ENCODE data around the gene CENPM. TPM values are rescaled to one million over a fixed set of nuclear protein-coding genes. Genes with fewer than 3 reads are reported as not detected.

Gene CENPM
- total and polyA plus RNA-seq, 9 of the 15 experiments (the other 6 are each of a cell fraction or from before 2014, with no cell fraction given) = 11.3 to 67.7 (median 32.3) TPM

DNA sequence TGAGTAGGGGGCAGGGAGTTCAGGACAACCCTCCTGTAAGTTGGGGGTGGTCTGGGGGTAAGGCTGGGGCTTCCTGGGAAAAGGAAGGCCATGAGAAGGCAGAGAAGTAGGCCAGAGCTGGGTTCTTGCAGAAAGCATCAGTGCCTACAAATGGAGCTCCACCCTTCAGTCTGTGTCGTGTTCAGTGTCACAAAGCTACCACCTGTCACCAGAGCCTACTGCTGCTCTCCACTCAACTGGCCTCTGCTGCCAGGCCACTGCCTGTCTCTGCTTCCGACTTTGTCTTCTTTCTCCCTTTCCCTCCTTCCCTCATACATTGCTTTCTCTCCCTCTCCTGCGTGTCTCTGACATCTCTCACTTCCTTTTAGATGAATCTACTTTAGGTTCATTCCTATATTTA, 48.3 kb upstream of the CENPM start:
- intact Hi-C loops (cut with micrococcal nuclease) = no loop called here

More for the DNA sequence above, 48.3 kb upstream of the CENPM start:
- Histone ChIP-seq H3K36me3 (ENCODE audit: control insufficient read depth, insufficient read depth, low read length) (no peaks in the 10 kb centered on the region), H3K9ac (ENCODE audit: insufficient read depth in 1 of 2, low read depth in 2 of 2, low read length in 2 of 2) (no peak overlapping the region), H3K79me2 (ENCODE audit: control insufficient read depth, insufficient read depth, low read length) (no peaks in the 10 kb centered on the region), H3K9me3 (replicated peaks; ENCODE audit: control insufficient read depth, insufficient read depth, low read depth, low read length) (no peaks in the 10 kb centered on the region), H3K27ac (ENCODE audit: extremely low read depth, low read depth, low read length) (no peak overlapping the region), H3K4me2 (ENCODE audit: insufficient read depth, low read length) (no peak overlapping the region), H3K27me3 (ENCODE audit: control insufficient read depth in 2 of 2, insufficient read depth in 2 of 2, low read length in 2 of 2) (peaks cover 11 to 47% of the 10 kb centered on the region in 2 experiments; a peak in 4 of 5 replicates), H3K4me3 (no peak overlapping the region), H4K20me1 (replicated peaks; ENCODE audit: control insufficient read depth, insufficient read depth, low read length) (no peaks in the 10 kb centered on the region), H2AFZ (ENCODE audit: low read depth, low read length) (no peak overlapping the region), H3K4me1 (replicated peaks in 1 of 2; ENCODE audit: control insufficient read depth in 2 of 2, insufficient read depth in 2 of 2, low read length in 2 of 2) (peaks cover 0 to 6% of the 10 kb centered on the region in 2 experiments; a peak in 1 of 5 replicates), H3K9me1 (ENCODE audit: control insufficient read depth, insufficient read depth, low read length) (no peaks in the 10 kb centered on the region)
- ChIA-PET CTCF (ENCODE audit: low intra/inter-chr PET ratio) (no interaction called here), POLR2A (interaction anchor here (0.6 kb wide), 1 partner anchor 36 kb away, joined by 3 read pairs; no protein-coding TSS in a partner anchor)
- ATAC-seq (no peak), FAIRE-seq (no peak), DNase-seq (ENCODE audit: extremely low read depth in 1 of 4, low spot score in 3 of 4) (no peak)
- BruUV-seq (replicated peaks) = no TSS peak
- WGBS (ENCODE audit: insufficient coverage, low coverage, missing lambda C conversion rate) = 0% methylated on average over 2 of the region's 3 CpGs
- in situ Hi-C loops (cut with MboI) = no loop called here
- no peak for TF ChIP-seq ZFX (CRISPR knock-in tag; IDR thresholded peaks at IDR 0.05)
- no peak for TF ChIP-seq DPF2 (IDR thresholded peaks at IDR 0.05)
- TF ChIP-seq MECOM (CRISPR knock-in tag; IDR thresholded peaks at IDR 0.05) = no peak
- no peak for TF ChIP-seq ZNF449 (CRISPR knock-in tag; IDR thresholded peaks at IDR 0.05)
- no peak for TF ChIP-seq CREB3 (tag; conservative IDR thresholded peaks at IDR 0.05; ENCODE audit: low read depth)
- TF ChIP-seq ZNF175 (CRISPR knock-in tag; IDR thresholded peaks at IDR 0.05; ENCODE audit: low read depth) = no peak
- TF ChIP-seq CBX2 (IDR thresholded peaks at IDR 0.05; ENCODE audit: insufficient read depth, low read length, poor library complexity, severe bottlenecking) = no peak
- no peak for TF ChIP-seq ADNP (tag; IDR thresholded peaks at IDR 0.05)

Measured in K562 (cell line).